Prostate gland (tissue), 2 donors: ENCODE data around the gene SLC2A10. TPM values are rescaled to one million over a fixed set of nuclear protein-coding genes. Genes with fewer than 3 reads are reported as not detected.

Experiments
- DNase-seq: peaks from one replicate; pipeline ENCODE4 v3.0.0-alpha.2; 2019; ENCODE audit warnings: low spot score
- H3K27ac ChIP-seq, 2 donors: fragments of 200-600 bp; sonication (generic); 2 replicates each; pipeline ENCODE4 v1.5.1; 2017 to 2019
- H3K27me3 ChIP-seq: fragments of 200-600 bp; sonication (generic); replicated peaks from 2 replicates; pipeline ENCODE4 v1.5.1; 2019; ENCODE audit not compliant: insufficient read depth
- H3K36me3 ChIP-seq, 2 donors: fragments of 200-600 bp; sonication (generic); 1 replicate in 1 of 2; 2 replicates in 1 of 2; pipeline versions ENCODE4 v1.5.1 to v1.8.1; 2017 to 2019
- H3K4me1 ChIP-seq: fragments of 200-600 bp; sonication (generic); replicated peaks from 2 replicates; pipeline ENCODE4 v1.5.1; 2019
- H3K4me3 ChIP-seq, 2 donors: fragments of 200-600 bp; sonication (generic); 2 replicates each; pipeline ENCODE4 v1.5.1; 2017 to 2019
- H3K9me3 ChIP-seq: fragments of 200-600 bp; sonication (generic); 2 replicates; pipeline ENCODE4 v1.5.1; 2017
- CTCF ChIP-seq, 4 experiments: fragments of 200-600 bp in 2 of 4; fragments of 450-650 bp in 2 of 4; sonication (generic) in 2 of 4; IDR thresholded peaks; 1 replicate in 3 of 4; 2 replicates in 1 of 4; pipeline ENCODE4 v1.5.1; 2016 to 2019; ENCODE audit warnings: antibody characterized with exemption in 4 of 4, mild to moderate bottlenecking in 2 of 4, moderate library complexity in 2 of 4
- POLR2A ChIP-seq: fragments of 450-650 bp; IDR thresholded peaks from one replicate; pipeline ENCODE4 v1.6.1; 2016; ENCODE audit warnings: antibody characterized with exemption, mild to moderate bottlenecking
- POLR2AphosphoS5 ChIP-seq: sonication (generic); formaldehyde crosslinking; IDR thresholded peaks from one replicate; pipeline ENCODE4 v1.6.1; 2017; ENCODE audit warnings: antibody characterized with exemption
- WGBS: methylation state at CpG from one replicate; pipeline ENCODE4 v1.1.5; 2018; 5-methylcytosine and 5-hydroxymethylcytosine counted together
- intact Hi-C: fragments of 100-400 bp; cut with DNase I; formaldehyde crosslinking; loops from one replicate; pipeline ENCODE4 v1.14.2; 2022
- total RNA-seq, 2 donors: library from RNA; depleted of rRNA; stranded (reverse); fragments of >200 nt; gene quantifications; one replicate each; pipeline ENCODE4 v1.1.0, GENCODE V29; 2016

SLC2A10 gene
- total RNA-seq, 2 donors from 2014 or later = 49.8 to 54.9 TPM

GRCh38 chr20:46691196-46691595, 18.3 kb upstream of the SLC2A10 start:
- intact Hi-C loops = no loop called here

GRCh38 chr20:46694484-46694883, 15.0 kb upstream of the SLC2A10 start:
- intact Hi-C loops = no loop called here
- 62% methylated on average over 2 of the region's 2 CpGs for WGBS
- DNase-seq = no peak

More at GRCh38 chr20:46691196-46691595, 18.3 kb upstream of the SLC2A10 start:
- DNase-seq = no peak
- no peak overlapping the region for H3K27ac ChIP-seq
- H3K36me3 ChIP-seq = no peaks in the 10 kb centered on the region
- WGBS = 87% methylated on average over 4 of the region's 4 CpGs
- TF ChIP-seq POLR2A = no peak
- TF ChIP-seq POLR2AphosphoS5 = no peak
- TF ChIP-seq CTCF (IDR thresholded peaks at IDR 0.05) = no peak
- no peaks in the 10 kb centered on the region for H3K4me1 ChIP-seq
- H3K9me3 ChIP-seq = no peaks in the 10 kb centered on the region
- no peak overlapping the region for H3K4me3 ChIP-seq
- no peaks in the 10 kb centered on the region for H3K27me3 ChIP-seq

GRCh38 chr20:46695892-46696291, 13.6 kb upstream of the SLC2A10 start:
- Histone ChIP-seq H3K27me3 (no peaks in the 10 kb centered on the region), H3K4me1 (no peaks in the 10 kb centered on the region), H3K9me3 (no peaks in the 10 kb centered on the region), H3K27ac (peak overlapping the region in 1 of 2 donors; percentile 21), H3K4me3 (no peak overlapping the region), H3K36me3 (no peaks in the 10 kb centered on the region)
- 30% methylated on average over 3 of the region's 3 CpGs for WGBS
- TF ChIP-seq POLR2AphosphoS5 (peak; percentile 22), POLR2A (no peak), CTCF (IDR thresholded peaks at IDR 0.05) (no peak)
- DNase-seq = no peak
- intact Hi-C loops = no loop called here

More at GRCh38 chr20:46694484-46694883, 15.0 kb upstream of the SLC2A10 start:
- H3K27ac ChIP-seq = no peak overlapping the region
- H3K9me3 ChIP-seq = no peaks in the 10 kb centered on the region
- H3K36me3 ChIP-seq = no peaks in the 10 kb centered on the region
- no peak for TF ChIP-seq POLR2A
- no peak for TF ChIP-seq CTCF (IDR thresholded peaks at IDR 0.05)
- TF ChIP-seq POLR2AphosphoS5 = no peak
- no peaks in the 10 kb centered on the region for H3K4me1 ChIP-seq
- no peaks in the 10 kb centered on the region for H3K27me3 ChIP-seq
- H3K4me3 ChIP-seq = no peak overlapping the region

- no peaks in the 10 kb centered on the region for H3K4me1 ChIP-seq
- H3K4me3 ChIP-seq = no peak overlapping the region
- no peaks in the 10 kb centered on the region for H3K36me3 ChIP-seq
- no peak for DNase-seq
- H3K27me3 ChIP-seq = no peaks in the 10 kb centered on the region
- H3K9me3 ChIP-seq = no peaks in the 10 kb centered on the region
- no peak for TF ChIP-seq CTCF (IDR thresholded peaks at IDR 0.05)
- TF ChIP-seq POLR2AphosphoS5 = no peak
- no peak for TF ChIP-seq POLR2A
- intact Hi-C loops = no loop called here
- 81% methylated on average over 3 of the region's 3 CpGs for WGBS
- no peak overlapping the region for H3K27ac ChIP-seq
Observed at GRCh38 chr20:46696791-46697279, 12.6 kb upstream of the SLC2A10 start.

- 79% methylated on average over 2 of the region's 2 CpGs for WGBS
- intact Hi-C loops = no loop called here
- Histone ChIP-seq H3K4me3 (no peak overlapping the region), H3K27ac (no peak overlapping the region), H3K27me3 (no peaks in the 10 kb centered on the region), H3K36me3 (no peaks in the 10 kb centered on the region), H3K4me1 (no peaks in the 10 kb centered on the region), H3K9me3 (no peaks in the 10 kb centered on the region)
- no peak for TF ChIP-seq CTCF (IDR thresholded peaks at IDR 0.05)
- no peak for DNase-seq
Observed at GRCh38 chr20:46698788-46699187, 10.7 kb upstream of the SLC2A10 start.
